Stimulated activated CD4-positive, alpha-beta T cell treated with anti-CD3 and anti-CD28 coated beads, Interleukin-15, amount 100 ng/mL, for 24 hours (primary cell): Measurements from ENCODE around the gene PTGFRN.

Experiments
- DNase-seq: peaks from one replicate; pipeline ENCODE4 v3.0.0-alpha.2; 2020

PTGFRN gene

DNA sequence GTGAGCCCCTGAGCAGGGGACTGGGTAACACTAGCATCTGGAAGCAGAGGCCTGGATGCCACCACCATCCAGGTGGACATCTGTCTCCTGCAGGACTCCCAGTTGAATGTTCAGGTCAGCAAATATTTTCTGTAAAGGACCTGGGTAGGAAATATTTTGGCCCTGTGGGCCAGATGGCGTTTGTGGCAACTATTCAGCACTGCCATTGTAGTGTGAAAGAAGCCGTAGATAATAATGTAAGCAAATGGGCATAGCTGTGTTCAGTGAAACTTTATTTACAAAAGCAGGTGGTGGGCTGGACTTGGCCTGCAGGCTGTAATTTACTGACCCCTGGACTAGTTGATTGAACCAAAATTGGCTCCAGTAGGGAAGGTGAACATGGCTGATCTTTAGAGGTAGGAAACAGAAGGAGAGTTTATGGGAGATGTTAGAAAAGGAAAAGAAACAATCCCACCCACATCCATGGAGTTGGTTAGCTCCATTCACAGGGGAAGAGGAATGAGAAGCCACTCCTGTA lies 71.9 kb downstream of the PTGFRN start:
- no peak for DNase-seq

DNA sequence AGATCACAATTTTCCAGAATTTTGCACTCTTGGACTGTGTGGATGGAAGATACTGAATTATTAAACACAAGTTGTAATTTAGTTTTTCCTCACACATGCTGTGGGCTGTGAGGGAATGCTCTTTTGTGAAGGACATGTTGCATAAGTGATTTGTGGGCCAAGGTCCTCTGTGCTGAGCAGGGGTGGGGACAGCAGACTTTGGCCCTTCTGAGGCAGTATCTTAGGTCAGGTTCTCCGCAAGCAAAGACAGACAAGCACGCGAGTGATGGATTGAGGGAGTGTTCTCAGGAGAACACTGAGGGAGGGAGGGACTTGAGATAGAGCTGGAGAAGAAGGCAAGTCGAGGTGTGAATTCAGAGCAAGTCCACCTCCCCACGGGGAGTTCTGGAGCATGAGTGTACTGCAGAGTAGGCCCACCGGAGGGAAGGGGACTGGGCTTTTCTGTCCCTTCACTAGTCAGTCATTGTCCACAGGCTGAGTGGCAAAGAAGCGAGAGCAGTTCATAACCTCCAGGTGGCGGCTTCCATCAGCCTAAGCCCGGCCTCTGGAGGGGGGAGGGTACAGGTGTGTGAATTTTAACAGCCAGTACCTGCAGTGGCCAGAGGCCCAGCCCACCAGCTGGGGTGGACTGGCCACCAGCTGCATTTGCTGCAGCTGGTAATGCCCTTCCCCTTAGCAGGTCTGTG lies 72.7 kb downstream of the PTGFRN start:
- no peak for DNase-seq

DNA sequence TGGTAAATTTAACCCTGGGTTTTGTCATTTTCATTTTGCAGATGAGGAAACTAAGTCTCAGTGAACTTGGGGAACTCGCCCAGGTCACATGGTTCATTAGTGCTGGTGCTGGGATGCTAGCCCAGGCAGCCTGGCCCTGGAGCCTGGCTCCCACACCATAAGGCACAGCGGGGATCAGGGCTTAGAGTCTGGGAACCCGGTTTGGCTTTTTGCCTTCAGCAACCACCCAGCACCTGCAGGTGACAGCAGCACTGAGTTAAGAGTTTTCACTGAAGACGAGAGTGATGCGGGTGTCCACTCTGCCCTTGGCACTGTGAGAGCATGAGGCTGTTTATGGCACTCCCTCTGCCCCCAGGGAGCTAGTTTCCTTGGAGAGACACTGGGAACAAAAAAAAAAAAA lies 73.4 kb downstream of the PTGFRN start:
- no peak for DNase-seq

DNA sequence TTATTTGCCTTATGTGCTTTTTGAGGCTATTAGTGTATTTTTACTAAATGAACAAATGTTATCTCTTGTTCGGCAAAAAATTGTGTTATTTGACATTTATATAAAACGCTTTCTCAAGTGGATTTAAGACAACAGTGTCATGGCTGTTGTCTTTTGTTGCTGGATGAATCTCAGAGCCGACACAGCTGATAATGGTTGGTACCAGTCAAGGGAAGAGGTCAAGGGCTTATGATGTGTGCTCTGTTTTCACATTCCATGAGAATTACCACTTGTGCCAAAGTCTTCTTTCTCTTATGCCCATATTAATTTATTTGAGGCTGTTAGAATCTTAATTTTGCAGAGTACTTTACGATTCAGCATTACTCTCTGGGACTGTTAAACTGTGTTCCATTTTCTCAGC lies 74.0 kb downstream of the PTGFRN start:
- DNase-seq: no peak

DNA sequence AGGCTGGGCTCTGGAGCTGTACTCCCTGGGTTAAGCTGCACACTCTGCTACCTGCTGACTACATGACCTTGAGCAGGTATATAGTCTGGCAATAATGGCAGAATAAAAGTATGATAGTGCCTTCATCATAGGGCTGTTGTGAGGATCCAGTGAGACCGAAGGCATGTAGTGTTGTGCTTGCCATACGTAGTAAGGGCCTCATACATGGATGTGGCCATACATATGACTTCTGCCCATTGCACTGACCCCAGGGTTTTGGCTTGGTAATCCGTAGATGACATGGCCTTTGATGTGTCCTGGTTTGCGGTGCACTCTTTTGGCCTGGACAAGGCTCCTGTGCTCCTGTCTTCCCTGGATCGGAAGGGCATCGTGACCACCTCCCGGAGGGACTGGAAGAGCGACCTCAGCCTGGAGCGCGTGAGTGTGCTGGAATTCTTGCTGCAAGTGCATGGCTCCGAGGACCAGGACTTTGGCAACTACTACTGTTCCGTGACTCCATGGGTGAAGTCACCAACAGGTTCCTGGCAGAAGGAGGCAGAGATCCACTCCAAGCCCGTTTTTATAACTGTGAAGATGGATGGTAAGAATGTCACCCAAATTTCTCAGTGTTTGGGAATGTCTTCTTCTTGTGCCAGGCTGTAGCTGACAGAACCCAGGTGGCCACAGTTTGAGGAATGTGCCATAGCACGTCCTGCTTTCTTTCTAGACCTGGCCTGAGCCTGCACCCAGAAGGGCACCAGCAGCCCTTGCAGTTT lies 74.9 kb downstream of the PTGFRN start:
- DNase-seq: no peak

DNA sequence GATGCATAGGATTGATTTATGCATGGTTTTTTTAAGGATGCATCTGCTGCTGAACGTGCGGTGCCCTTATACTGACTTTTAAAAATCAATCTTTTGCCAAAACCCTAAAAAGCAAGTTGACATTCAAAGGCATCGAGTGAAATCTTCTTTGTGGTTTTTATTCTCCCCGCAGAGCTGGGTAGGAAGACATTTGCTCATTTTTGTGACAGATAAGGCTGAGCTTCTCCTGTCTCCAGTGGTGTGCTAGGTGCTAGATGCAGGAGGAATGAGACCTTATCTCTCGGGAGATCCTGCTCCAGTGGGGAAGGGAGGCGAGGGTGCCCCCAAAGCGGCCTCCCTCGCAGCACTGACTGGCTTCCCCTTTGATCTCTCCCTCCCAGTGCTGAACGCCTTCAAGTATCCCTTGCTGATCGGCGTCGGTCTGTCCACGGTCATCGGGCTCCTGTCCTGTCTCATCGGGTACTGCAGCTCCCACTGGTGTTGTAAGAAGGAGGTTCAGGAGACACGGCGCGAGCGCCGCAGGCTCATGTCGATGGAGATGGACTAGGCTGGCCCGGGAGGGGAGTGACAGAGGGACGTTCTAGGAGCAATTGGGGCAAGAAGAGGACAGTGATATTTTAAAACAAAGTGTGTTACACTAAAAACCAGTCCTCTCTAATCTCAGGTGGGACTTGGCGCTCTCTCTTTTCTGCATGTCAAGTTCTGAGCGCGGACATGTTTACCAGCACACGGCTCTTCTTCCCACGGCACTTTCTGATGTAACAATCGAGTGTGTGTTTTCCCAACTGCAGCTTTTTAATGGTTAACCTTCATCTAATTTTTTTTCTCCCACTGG lies 76.9 kb downstream of the PTGFRN start:
- DNase-seq: peak; percentile 51

DNA sequence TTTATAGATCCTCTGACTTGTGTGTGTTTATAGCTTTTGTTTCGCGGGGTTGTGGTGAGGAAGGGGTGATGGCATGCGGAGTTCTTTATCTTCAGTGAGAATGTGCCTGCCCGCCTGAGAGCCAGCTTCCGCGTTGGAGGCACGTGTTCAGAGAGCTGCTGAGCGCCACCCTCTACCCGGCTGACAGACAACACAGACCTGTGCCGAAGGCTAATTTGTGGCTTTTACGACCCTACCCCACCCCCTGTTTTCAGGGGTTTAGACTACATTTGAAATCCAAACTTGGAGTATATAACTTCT lies 77.5 kb downstream of the PTGFRN start:
- DNase-seq: peak; percentile 78

DNA sequence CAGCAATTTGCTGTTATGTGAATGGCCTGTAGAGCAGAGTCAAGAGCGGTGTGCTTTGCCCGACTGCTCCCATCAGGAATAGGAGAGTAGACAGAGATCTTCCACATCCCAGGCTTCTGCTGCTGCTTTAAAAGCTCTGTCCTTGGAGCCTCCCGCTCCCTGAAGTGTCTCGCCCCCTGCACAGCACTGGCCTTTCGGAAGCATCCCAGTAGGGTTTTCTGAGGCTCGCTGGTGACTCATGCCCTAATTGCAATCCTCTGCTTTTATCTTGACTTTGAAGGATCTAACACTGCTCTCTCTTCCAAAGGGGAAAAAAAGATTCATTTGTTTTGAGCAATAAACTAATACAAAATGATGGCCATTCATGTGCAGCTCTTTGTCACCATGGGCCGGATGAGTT lies 78.5 kb downstream of the PTGFRN start:
- no peak for DNase-seq

DNA sequence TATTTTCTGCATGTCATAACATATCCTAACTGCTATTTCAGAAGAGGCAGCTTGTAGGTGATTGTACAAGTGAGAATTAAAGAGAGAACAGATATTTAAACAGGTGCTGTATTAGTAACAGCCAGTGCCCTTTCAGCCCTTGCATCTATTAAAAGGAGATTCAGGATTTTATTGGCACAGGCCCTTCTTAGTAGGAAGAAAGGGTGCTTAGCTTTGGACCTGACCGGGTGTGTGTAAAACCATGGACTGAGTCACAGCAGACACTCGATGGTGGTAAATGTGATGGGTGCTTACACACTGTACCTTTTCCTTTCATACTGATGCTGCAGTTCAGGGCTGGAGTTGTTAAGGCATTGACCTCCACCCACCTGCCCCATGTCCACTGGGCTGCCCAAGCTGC lies 79.2 kb downstream of the PTGFRN start:
- no peak for DNase-seq

DNA sequence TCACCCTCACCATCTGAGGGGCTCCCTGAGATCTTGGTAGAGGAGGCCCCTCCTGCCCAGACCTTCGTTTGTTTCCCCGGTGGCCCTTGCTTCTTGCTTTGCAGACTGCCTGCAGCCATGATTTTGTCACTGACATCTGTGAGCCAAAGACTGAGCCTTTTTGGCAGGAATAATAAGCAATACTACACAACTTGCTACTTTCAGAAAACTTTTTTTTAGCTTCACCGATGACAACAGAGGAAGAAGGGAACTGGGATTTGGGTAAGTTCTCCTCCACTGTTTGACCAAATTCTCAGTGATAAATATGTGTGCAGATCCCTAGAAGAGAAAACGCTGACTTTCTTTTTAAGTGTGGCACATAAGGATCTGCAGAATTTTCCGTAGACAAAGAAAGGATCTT lies 80.1 kb downstream of the PTGFRN start:
- DNase-seq: no peak

DNA sequence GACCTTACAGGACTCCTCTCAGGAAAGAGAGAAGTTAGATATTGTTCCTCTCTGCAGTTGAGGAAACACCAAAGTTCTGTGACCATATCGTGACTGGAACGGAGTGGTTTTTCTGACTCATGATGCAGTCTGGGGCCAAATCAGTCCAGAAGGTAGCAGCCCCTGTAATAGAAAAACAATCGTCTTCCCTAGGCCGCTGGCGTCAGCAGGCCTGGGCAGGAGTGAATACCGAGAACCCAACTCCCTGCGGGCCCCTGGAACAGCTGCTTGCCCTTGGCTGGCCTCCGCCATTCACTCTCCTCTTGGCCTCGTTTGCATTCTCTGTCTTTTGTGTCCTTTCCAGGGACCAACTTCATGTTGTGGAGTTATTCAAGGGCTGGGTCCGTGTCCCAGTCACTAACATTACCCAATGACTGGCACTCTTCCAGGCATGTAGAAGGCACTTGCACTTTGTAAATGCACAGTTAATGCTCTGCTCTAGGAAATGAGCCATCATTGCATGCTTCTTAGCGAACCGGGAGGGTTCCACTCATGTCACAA lies 81.0 kb downstream of the PTGFRN start:
- DNase-seq: no peak

DNA sequence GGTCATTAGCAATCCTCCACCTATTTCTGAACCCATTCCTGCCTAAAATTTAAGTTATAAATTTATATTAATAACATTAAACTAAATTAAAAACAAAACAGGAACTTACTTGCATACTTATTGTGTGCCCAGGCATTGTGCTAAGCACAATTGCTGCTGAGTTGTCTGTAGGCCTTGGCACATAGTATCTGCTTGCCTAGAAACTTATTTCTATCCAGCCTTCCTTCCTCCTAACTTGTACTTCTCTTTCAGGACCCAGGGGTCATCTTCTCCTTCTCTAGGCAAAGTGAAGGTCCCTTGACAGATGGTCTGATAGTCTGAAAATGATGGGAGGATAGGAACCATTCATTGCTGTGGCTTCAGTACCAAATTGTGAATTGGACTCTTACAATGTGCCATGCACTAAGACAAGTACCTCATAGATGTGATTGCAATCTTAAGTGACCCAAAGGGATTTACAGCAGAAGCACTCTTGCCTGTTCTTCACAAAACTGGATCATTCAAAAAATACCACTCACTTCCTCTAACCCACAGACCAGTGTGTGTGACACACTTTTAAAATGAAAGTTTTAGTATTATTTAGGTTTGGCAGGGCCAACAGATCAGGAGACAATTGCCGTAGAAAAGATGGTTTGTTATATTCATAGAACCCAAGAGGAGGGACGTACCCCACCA lies 81.6 kb downstream of the PTGFRN start:
- DNase-seq: no peak

DNA sequence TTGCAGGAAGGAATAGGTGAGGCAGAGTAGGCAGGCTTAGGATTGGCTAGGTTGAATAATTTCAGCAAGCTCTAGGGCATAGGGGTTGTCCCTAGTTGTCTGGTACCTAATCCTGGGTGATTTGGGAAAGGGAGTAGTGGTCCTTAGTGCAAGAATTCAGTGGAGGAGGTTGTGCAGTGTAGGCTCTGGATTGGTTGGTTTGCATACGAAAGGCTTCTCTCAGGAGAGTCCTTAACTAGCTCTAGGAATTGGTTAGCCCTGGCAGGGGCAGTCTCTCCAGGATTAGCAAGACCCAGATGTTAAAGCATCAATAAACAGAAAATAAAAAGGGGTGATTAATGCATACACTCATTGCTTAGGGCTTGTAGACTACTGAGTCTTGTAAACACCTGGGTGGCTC lies 82.2 kb downstream of the PTGFRN start:
- no peak for DNase-seq

DNA sequence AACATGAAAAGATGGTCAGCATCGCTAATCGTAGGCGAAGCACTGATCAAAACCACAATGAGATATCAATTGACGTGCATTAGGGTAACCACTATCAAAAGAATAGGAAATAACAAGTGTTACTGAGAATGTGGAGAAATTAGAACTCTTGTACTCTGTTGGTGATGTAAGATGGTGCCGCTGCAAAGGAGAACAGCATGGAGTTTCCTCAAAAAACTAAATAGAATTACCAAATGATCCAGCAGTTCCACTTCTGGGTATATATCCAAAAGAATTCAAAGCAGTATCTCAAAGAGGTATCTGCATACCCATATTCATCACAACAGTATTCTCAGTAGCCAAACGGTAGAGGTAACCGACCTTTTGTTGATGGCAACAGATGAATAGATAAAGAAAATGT lies 83.6 kb downstream of the PTGFRN start:
- no peak for DNase-seq

DNA sequence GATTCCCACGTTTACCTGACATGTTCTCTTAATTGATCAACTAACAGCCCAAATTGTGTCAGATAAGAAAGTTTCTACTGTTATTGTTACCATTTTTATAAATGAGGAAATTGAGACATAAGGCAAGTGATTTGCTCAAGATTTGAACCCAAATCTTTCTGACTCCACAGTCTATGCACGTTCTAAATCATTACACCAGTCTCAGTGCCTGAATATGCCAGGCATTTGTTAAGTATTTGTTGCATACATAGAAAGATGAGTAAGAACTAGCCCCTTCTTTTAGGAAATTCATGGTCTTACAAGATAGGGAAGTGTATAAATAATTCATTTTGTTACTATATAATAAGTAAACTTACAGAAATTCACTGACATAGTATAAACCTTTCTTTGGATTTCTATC lies 84.7 kb downstream of the PTGFRN start:
- no peak for DNase-seq

DNA sequence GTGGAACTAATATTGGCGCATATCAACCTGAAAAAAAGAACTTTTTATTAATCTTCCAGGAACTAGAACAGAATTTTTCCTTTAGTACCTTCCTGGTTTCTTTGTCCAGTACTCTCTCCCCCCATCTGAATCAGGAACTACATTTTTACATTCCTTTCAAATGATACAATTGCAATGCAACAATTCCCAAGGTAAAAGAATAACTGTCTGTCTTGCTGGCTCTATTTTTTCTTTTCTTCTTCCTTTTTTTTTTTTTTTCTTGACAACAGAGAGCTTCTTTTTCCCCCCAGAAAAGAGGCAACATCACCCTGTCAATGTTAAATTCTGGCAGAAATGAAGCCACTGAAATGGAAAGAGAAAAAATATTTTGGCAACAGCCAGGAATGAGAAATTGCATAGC lies 87.3 kb downstream of the PTGFRN start:
- DNase-seq: no peak

DNA sequence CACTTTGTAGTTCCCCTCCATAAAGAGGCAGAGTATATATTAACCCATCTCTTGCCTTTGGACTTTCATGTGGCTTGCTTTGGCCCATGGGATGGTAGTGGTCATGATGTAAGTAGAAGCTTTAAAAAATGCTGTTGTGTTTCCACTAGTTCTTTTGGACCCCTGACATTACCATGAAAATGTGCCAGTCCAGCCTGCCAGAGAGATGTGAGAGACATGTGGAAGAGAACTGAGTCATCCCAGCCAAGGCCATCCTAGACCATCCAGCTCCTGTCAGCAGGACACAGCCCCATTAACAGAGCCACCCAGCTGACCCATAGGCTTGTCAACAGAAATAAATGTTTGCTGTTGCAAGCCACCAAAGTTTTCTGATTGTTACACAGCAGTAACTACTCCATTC lies 87.9 kb downstream of the PTGFRN start:
- no peak for DNase-seq

DNA sequence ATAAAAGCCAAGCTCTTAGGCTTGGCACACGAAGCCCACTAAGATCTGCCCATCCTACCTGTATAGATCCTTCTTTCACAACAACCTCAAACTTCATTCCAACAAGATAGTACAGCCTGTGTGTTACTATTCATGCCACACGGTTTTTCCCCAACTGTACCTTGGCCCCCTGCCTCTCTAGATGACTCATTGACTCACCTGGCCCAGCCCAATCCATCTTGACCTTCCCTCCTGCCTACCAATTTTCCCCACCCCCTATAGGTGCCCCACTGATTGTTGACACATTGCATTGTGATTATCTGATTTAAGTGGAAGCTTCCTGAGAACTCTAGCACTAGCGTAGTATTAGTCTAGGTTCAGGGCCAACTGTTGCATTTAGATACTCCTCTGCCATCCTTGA lies 89.9 kb downstream of the PTGFRN start:
- DNase-seq: no peak

DNA sequence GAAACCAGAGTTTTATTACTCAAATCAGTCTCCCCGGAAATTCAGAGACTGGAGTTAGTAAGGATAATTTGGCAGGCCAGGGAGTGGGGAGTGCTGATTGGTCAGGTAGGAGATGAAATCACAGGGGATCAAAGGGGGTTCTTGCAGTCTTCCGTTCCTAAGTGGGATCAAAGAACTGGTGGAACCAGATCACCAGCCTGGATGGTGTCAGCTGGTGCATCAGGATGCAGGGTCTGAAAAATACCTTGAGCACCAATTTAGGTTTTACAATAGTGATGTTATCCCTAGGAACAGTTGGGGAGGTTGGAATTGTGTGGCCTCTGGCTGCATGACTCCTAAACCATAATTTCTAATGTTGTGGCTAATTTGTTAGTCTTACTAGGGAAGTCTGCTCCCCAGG lies 90.4 kb downstream of the PTGFRN start:
- no peak for DNase-seq

DNA sequence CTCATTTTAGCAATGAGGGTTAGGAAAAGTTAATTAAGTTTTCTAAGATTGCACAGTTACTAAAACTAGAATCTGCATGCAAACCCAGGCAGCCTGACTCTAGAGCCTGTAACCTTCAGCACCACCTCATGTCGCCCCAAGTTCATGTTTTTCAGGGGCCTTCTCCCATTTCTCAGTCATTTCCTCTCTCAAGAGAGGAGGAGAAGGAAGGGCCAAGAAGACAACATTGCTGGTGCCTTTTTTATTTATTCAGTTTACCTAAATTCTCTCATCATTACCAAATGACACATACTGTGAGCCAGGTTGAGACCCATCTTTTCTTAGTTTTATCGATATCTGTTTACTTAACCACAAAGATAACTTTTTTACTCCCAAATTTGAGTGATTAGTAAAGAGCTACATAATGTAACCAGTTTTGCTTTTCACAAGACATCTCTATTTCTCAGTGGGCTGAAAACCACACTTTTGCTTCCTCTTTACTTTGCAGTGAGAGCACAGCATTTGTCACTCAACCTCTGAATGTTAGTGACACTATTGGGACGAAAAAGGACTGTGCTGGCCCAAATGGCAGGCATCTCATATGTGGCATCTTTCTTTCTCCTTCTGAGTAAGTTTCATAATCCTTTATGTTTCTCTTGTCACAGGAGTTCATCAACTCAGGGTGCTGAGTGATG lies 91.7 kb downstream of the PTGFRN start, which contains the start of gene CD101:
Gene CD101 (plus strand): TSS at position 507 of the 674 bp plus-strand sequence. CDS start 58 bp downstream, at position 565.
- DNase-seq: peak; percentile 46

DNA sequence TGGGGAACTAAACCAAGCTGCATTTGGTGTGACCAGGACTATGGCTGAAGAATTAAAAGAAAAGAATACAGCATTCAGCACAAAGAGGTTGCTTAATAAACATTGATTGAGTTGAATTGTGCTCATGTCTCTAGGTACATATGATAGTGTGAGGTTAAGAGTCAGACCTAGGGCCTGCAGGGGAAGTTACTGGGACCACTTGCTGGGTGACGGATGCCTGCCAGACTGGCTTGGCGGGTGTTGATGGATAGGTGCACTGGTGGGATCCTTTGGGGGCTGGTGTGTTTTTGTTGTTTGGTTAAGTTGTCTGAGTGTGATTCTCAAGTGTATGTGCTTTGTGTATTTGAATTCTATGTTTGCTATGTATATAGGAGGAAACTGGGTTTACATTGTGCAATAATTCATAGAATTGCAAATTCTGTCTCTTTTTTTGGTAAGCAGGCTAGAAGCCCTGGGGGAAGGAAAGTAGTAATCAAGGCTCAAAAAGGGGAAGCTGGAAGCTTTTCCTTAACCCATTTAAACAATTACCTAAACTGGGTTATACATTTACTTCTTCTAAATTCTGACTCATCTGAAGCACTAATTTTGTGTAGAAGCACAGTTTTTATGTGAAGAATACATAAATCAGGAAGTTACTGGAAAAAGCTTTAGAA lies 93.6 kb downstream of the PTGFRN start:
- DNase-seq: no peak

DNA sequence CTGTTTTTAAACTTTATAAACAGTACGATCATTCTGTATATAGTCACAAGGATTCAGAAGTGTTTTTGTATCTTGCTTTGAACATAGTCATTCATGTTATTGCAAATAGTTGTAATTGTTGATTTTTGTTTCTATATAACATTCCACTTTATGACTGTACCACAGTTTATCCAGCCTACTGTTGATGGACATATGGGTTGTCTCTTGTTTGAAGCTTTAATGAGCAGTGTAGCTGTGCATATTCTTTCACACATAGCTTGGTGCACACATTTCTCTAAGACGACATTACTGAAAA lies 98.0 kb downstream of the PTGFRN start:
- DNase-seq: no peak
